Gastroesophageal sphincter (tissue), 3 donors: ENCODE data around the gene CYP4F12.

ENCODE experiments used
- POLR2A ChIP-seq, 2 donors: fragments of 450-650 bp; IDR thresholded peaks; one replicate each; pipeline ENCODE4 v1.6.1; 2017; ENCODE audit warnings: antibody characterized with exemption in 2 of 2, mild to moderate bottlenecking in 2 of 2, moderate library complexity in 1 of 2
- POLR2AphosphoS5 ChIP-seq: sonication (generic); formaldehyde crosslinking; IDR thresholded peaks from one replicate; pipeline ENCODE4 v1.6.1; 2017; ENCODE audit warnings: antibody characterized with exemption
- TF ChIP-seq, protein P1 (sequence below), 4 experiments: fragments of 200-600 bp in 2 of 4; fragments of 450-650 bp in 2 of 4; sonication (generic) in 1 of 4; IDR thresholded peaks; one replicate each; pipeline ENCODE4 v1.5.1; 2017 to 2019; ENCODE audit warnings: antibody characterized with exemption in 4 of 4, mild to moderate bottlenecking in 2 of 4, moderate library complexity in 2 of 4

DNA sequence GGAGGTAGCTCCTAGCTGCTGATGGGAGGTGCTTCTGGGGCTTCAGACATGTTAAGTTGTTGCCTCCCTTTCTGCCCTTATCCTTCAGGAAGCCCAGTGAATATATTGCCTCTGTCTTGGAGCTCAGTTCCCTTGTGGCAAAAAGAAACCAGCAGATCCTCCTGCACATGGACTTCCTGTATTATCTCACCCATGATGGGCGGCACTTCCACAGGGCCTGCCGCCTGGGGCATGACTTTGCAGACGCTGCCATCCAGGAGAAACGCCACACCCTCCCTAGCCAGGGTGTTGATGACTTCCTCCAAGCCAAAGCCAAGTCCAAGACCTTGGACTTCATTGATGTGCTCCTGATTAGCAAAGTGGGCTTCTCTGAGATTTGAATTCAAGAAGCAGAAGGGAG lies 6.0 kb upstream of the CYP4F12 start:
- TF ChIP-seq, protein P1, sequence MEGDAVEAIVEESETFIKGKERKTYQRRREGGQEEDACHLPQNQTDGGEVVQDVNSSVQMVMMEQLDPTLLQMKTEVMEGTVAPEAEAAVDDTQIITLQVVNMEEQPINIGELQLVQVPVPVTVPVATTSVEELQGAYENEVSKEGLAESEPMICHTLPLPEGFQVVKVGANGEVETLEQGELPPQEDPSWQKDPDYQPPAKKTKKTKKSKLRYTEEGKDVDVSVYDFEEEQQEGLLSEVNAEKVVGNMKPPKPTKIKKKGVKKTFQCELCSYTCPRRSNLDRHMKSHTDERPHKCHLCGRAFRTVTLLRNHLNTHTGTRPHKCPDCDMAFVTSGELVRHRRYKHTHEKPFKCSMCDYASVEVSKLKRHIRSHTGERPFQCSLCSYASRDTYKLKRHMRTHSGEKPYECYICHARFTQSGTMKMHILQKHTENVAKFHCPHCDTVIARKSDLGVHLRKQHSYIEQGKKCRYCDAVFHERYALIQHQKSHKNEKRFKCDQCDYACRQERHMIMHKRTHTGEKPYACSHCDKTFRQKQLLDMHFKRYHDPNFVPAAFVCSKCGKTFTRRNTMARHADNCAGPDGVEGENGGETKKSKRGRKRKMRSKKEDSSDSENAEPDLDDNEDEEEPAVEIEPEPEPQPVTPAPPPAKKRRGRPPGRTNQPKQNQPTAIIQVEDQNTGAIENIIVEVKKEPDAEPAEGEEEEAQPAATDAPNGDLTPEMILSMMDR (IDR thresholded peaks at IDR 0.05) = no peak
- TF ChIP-seq POLR2AphosphoS5 (no peak), POLR2A (IDR thresholded peaks at IDR 0.05) (no peak)
